ENCODE data around the gene AP2B1.
"Not testable (repeated sequence)": the region's sequence is repeated elsewhere in the genome, so short reads cannot be mapped to it uniquely, and the experiment has no call there.

The AP2B1 gene

DNA sequence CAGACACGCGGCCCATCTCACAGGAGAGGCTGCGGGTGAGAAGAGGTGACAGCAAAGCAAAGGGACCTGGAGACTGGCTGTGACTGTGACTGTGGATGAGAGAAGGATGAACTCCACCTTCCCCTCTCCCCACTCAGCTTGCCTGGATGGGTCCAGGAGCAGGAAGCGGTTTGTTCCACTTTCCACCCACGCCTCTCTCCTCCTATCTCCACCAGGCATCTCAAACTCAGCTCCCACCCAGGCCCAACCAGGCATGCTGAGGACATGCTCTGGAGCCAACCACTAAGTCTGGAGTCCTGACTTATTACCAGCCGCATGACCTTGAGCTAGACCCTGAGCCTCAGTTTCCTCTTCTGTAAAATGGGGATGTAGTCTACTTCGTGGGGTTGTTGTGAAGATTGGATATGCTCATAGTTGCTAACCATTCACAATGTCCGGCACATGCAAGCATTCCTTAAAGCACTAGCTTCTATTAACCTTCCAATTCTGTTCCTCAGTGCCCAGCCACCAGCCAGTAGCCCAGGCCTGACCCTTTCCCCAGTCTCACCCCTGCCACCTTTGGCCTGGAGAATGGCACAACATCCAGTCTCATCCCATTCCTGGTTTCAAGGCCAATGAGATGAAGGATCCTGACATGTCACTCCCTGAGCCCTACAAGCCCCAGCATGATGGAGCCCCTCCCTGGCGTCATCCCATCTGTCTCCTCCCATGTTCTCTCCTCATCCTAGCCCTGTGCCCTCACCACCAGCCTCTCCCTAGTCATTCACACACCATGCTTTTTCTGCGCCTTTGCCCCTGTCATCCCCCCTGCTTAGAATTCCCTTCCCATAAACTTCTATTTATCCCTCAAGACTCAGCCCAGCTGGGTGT, 163.6 kb downstream of the AP2B1 start:
- peaks cover 0 to 41% (median 0%) of the 10 kb centered on the region in 11 experiments; a peak in 6 of 22 replicates for H4K20me1 ChIP-seq
- no peak for TF ChIP-seq Cebpa-rat (IDR thresholded peaks at IDR 0.05)
- no peaks in the 10 kb centered on the region for H3K9me3 ChIP-seq (replicated peaks in 1 of 11)
- H3K27ac ChIP-seq, result no peak overlapping the region
- H3K4me1 ChIP-seq, result peaks cover 10 to 22% (median 17%) of the 10 kb centered on the region in 10 experiments; a peak in 19 of 20 replicates
- 0 out of 22 replicates have a peak overlapping the region, but pooled peaks of 2 of the 11 experiments have one; percentile 4 to 22 for H3K9ac ChIP-seq
- H3K36me3 ChIP-seq, result no peaks in the 10 kb centered on the region
- peak overlapping the region; percentile 41 to 71 (median 61) for H3K4me2 ChIP-seq
- H3K27me3 ChIP-seq, result peaks cover 27 to 38% (median 34%) of the 10 kb centered on the region in 11 experiments
- peak overlapping the region in 2 of 10 experiments; percentile 18 to 28; a peak in 1 of 20 replicates for H3K4me3 ChIP-seq

DNA sequence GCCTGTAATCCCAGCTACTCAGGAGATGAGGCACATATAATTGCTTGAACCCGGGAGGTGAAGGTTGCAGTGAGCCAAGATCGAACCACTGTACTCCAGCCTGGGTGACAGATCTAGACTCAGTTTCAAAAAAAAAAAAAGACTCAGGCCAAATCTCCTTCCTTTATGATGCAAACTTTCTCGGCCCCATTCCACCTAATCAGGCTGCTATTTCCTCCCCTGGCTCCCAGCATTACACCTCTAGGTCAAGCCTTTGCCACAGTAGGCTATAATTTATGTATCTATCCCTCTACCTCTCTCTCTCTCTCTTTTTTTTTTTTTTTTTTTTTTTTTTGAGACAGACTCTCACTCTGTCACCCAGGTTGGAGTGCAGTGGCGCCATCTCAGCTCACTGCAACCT, 164.4 kb downstream of the AP2B1 start:
- not testable (repeated sequence) for H3K4me2 ChIP-seq; H3K9ac ChIP-seq; H3K27ac ChIP-seq; H3K36me3 ChIP-seq; H3K4me3 ChIP-seq; H3K9me3 ChIP-seq (replicated peaks in 1 of 11)
- peaks cover 27 to 38% (median 34%) of the 10 kb centered on the region in 11 experiments for H3K27me3 ChIP-seq
- peaks cover 13 to 22% (median 17%) of the 10 kb centered on the region in 10 experiments; a peak in 19 of 20 replicates for H3K4me1 ChIP-seq
- H4K20me1 ChIP-seq, result peaks cover 0 to 33% (median 0%) of the 10 kb centered on the region in 11 experiments; a peak in 6 of 22 replicates

DNA sequence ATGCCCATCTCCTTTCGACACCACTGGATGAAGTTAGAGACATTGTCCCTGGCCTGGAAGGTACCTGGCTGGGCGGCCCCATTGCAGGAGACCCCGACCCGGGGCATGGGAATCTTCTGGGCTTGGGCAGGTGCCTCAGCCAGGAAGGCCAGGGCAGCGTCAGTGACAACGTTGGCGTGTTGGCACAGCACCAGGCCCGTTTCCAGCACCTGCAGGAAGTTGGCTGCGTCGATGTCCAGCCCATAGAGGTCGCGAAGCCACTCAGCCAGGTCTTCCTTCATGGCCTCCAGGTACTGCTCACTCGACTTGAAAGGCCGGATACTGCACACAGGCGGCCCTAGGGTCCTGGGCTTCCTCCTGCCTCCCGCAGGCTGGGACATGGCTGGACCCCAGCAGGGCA, 165.3 kb downstream of the AP2B1 start:
- H3K4me1 ChIP-seq, result peaks cover 13 to 22% (median 18%) of the 10 kb centered on the region in 10 experiments; a peak in 19 of 20 replicates
- no peak for TF ChIP-seq Cebpa-rat (IDR thresholded peaks at IDR 0.05)
- H3K4me3 ChIP-seq, result no peak overlapping the region
- no peak overlapping the region for H3K9ac ChIP-seq
- 0 out of 22 replicates have a peak, but pooled peaks cover 0 to 3% (median 0%) of the 10 kb centered on the region in 11 experiments for H3K9me3 ChIP-seq (replicated peaks in 1 of 11)
- no peak overlapping the region for H3K27ac ChIP-seq
- peaks cover 27 to 38% (median 34%) of the 10 kb centered on the region in 11 experiments for H3K27me3 ChIP-seq
- H4K20me1 ChIP-seq, result peaks cover 0 to 30% (median 0%) of the 10 kb centered on the region in 11 experiments; a peak in 6 of 22 replicates
- H3K4me2 ChIP-seq, result peak overlapping the region in 8 of 11 experiments; percentile 4 to 59 (median 30); a peak in 10 of 22 replicates
- H3K36me3 ChIP-seq, result no peaks in the 10 kb centered on the region

DNA sequence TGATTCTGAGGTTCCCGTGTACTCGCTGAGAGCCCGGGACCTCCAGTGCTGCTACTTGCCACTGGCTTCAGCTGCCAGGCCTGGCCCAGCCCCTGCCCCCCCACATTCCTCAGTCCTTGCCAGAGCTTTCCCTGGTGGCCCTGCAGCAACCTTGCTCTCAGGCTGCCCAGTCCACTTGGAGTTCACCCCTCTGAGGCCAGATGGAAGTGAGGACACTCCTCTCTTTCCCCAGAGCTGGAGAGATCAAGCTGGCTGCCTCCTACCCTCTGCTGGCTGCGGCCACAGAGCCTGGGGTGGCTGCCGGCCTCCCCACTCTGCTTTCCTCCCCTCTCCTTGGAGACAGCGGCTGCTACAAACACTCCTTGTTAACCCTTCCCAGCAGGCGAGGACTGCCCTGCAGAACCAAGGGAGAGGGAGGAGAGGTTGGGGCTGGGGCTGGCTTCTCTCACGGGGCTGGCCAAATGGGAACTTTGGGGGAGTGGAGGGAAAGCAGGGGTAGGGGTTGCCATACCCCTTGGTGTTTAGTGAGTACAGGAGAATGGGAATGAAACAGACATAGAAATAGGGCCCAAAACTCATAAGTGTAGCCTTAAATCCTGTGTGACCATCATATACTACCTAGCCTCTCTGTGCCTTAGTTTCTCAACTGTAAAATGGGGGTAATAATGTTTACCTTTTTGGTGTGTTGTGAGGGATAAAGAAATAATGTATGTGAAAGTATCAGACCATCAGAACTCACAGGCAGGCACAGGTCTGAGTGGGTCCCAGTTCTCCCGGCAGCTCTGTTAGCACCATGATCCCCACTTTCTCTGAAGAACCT, 166.0 kb downstream of the AP2B1 start, which contains the start of gene GAS2L2:
Gene GAS2L2 (minus strand): TSS at position 295 of the 820 bp plus-strand sequence. CDS start 389 bp downstream, outside the sequence.
- H3K4me1 ChIP-seq, result peaks cover 13 to 22% (median 18%) of the 10 kb centered on the region in 10 experiments; a peak in 19 of 20 replicates
- no peak within 1 kb of the TSS for H3K9ac ChIP-seq
- H3K4me2 ChIP-seq, result peak within 1 kb of the TSS in 8 of 11 experiments; percentile 4 to 59 (median 30); a peak in 10 of 22 replicates
- H3K27ac ChIP-seq, result no peak within 1 kb of the TSS
- H3K27me3 ChIP-seq, result peaks cover 27 to 36% (median 33%) of the 10 kb centered on the region in 11 experiments
- TF ChIP-seq Cebpa-rat (IDR thresholded peaks at IDR 0.05), result no peak
- peaks cover 0 to 24% (median 0%) of the 10 kb centered on the region in 11 experiments; a peak in 6 of 22 replicates for H4K20me1 ChIP-seq
- H3K36me3 ChIP-seq, result no peaks in the 10 kb centered on the region
- 0 out of 22 replicates have a peak, but pooled peaks cover 0 to 3% (median 0%) of the 10 kb centered on the region in 11 experiments for H3K9me3 ChIP-seq (replicated peaks in 1 of 11)
- H3K4me3 ChIP-seq, result no peak within 1 kb of the TSS

DNA sequence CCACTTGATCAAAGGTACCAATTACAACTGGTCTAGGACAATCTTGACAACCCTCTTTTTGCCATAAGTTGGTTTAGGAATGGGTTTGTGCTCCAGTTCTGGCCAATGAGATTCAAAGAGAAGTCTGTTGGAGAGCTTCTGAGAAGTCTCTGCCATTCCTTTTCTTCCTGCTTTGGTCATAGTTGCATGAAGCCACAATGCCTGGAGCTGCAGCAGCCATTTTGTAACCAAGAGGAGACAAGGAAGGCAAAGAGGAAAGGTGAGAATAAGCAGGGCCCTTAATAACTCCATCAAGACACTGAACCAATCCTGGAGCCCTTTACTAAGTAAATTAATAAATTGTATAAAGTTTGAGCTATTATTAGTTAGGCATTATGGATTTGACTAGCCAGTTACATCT, 170.1 kb downstream of the AP2B1 start:
- Histone ChIP-seq H3K9ac (no peak overlapping the region), H3K36me3 (no peaks in the 10 kb centered on the region), H3K4me2 (no peak overlapping the region), H3K4me3 (no peak overlapping the region), H3K4me1 (peaks cover 4 to 14% (median 7%) of the 10 kb centered on the region in 10 experiments; a peak in 16 of 20 replicates), H3K9me3 (replicated peaks in 1 of 11) (0 out of 22 replicates have a peak, but pooled peaks cover 0 to 3% (median 0%) of the 10 kb centered on the region in 11 experiments), H3K27ac (no peak overlapping the region), H3K27me3 (peaks cover 0 to 5% (median 0%) of the 10 kb centered on the region in 11 experiments; a peak in 3 of 22 replicates), H4K20me1 (peaks cover 0 to 8% (median 0%) of the 10 kb centered on the region in 11 experiments; a peak in 2 of 22 replicates)
- no peak for TF ChIP-seq Cebpa-rat (IDR thresholded peaks at IDR 0.05)

DNA sequence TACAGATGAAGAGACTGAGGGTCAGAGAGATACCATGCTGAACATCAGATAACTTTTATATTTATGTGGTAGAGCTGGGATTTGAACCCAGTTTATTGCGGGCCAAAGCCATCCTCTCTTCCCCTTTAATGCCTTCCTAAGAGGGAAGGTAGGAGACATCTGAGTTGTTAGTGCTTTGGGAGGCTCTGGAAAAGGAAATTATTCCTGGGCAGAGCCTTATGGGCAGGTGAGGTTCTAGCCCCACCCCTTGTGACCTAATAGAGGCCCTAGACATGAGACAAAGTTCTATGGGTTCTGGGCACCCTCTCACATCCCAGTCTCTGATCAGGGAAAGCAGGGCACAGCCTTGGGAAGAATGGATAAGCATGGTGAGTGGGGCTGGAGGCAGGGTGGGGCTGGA, 173.5 kb downstream of the AP2B1 start, which contains the start of gene C17orf50:
Gene C17orf50 (plus strand): TSS at position 301 of the 400 bp plus-strand sequence. CDS start 55 bp downstream, at position 356.
- no peaks in the 10 kb centered on the region for H3K36me3 ChIP-seq
- no peak within 1 kb of the TSS for H3K9ac ChIP-seq
- peaks cover 12 to 22% (median 14%) of the 10 kb centered on the region in 10 experiments for H3K4me1 ChIP-seq
- TF ChIP-seq Cebpa-rat (IDR thresholded peaks at IDR 0.05), result no peak
- H3K9me3 ChIP-seq (replicated peaks in 1 of 11), result 0 out of 22 replicates have a peak, but pooled peaks cover 0 to 3% (median 0%) of the 10 kb centered on the region in 11 experiments
- H4K20me1 ChIP-seq, result peaks cover 0 to 14% (median 0%) of the 10 kb centered on the region in 11 experiments; a peak in 2 of 22 replicates
- H3K4me2 ChIP-seq, result no peak within 1 kb of the TSS
- H3K4me3 ChIP-seq, result no peak within 1 kb of the TSS
- H3K27me3 ChIP-seq, result peaks cover 0 to 9% (median 0%) of the 10 kb centered on the region in 11 experiments; a peak in 1 of 22 replicates
- H3K27ac ChIP-seq, result no peak within 1 kb of the TSS

DNA sequence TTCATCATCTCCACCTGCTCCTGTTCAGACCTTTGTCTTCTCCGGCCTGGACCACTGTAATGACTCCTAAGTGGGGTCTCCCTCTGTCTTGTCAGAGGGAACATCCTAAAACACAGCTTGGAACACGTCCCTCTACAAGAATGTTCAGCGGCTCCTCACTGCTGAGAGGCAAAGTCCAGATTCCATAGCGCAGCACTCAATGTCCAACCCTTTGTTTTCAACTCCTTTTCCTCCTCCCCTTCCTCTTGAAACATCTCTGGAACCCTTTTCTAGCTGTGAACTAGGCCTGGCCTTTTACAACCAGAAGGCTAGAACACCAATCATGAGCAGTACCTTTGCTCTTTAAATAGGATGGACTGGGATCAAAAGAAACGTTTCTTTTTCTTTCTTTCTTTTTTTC, 174.5 kb downstream of the AP2B1 start:
- peaks cover 0 to 21% (median 0%) of the 10 kb centered on the region in 11 experiments; a peak in 3 of 22 replicates for H4K20me1 ChIP-seq
- no peaks in the 10 kb centered on the region for H3K36me3 ChIP-seq
- no peak for TF ChIP-seq Cebpa-rat (IDR thresholded peaks at IDR 0.05)
- H3K9ac ChIP-seq, result no peak overlapping the region
- H3K4me2 ChIP-seq, result no peak overlapping the region
- no peak overlapping the region for H3K27ac ChIP-seq
- H3K27me3 ChIP-seq, result peaks cover 0 to 9% (median 0%) of the 10 kb centered on the region in 11 experiments; a peak in 1 of 22 replicates
- no peak overlapping the region for H3K4me3 ChIP-seq
- peaks cover 3 to 27% (median 22%) of the 10 kb centered on the region in 10 experiments for H3K4me1 ChIP-seq
- 0 out of 22 replicates have a peak, but pooled peaks cover 0 to 3% (median 0%) of the 10 kb centered on the region in 11 experiments for H3K9me3 ChIP-seq (replicated peaks in 1 of 11)

DNA sequence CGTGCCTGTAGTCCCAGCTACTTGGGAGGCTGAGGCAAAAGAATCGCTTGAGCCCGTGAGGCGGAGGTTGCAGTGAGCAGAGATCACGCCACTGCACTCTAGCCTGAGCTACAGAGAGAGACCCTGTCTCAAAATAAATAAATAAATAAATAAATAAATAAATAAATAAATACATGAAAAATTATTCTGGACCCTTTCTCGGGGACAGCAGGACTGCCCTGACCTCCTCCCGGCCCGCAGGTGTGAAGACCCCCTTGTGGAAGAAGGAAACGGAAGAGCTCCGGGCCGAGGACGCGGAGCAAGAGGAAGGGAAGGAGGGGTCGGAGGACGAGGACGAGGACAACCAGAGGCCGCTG, 176.6 kb downstream of the AP2B1 start:
- peak overlapping the region; percentile 55 to 76 (median 64) for H3K4me3 ChIP-seq
- no peaks in the 10 kb centered on the region for H3K9me3 ChIP-seq (replicated peaks in 1 of 11)
- H3K9ac ChIP-seq, result peak overlapping the region; percentile 34 to 77 (median 63); a peak in 20 of 22 replicates
- peak overlapping the region; percentile 77 to 99 (median 96) for H3K4me2 ChIP-seq
- H4K20me1 ChIP-seq, result peaks cover 0 to 23% (median 0%) of the 10 kb centered on the region in 11 experiments; a peak in 3 of 22 replicates
- H3K4me1 ChIP-seq, result peaks cover 0 to 31% (median 24%) of the 10 kb centered on the region in 10 experiments; a peak in 19 of 20 replicates
- no peak overlapping the region for H3K27ac ChIP-seq
- TF ChIP-seq Cebpa-rat (IDR thresholded peaks at IDR 0.05), result no peak
- H3K27me3 ChIP-seq, result peaks cover 0 to 9% (median 0%) of the 10 kb centered on the region in 11 experiments; a peak in 1 of 22 replicates
- H3K36me3 ChIP-seq, result no peaks in the 10 kb centered on the region
